ENCODE data around the gene KLHDC10. TPM values are rescaled to one million over a fixed set of nuclear protein-coding genes. Genes with fewer than 3 reads are reported as not detected.
A peak's percentile ranks its signal among the peaks of the same experiment; 100 is the strongest.
"Not testable (repeated sequence)": the region's sequence is repeated elsewhere in the genome, so short reads cannot be mapped to it uniquely, and the experiment has no call there.

KLHDC10 gene
- total RNA-seq, 1 donor from 2014 or later, result 33.8 TPM

DNA sequence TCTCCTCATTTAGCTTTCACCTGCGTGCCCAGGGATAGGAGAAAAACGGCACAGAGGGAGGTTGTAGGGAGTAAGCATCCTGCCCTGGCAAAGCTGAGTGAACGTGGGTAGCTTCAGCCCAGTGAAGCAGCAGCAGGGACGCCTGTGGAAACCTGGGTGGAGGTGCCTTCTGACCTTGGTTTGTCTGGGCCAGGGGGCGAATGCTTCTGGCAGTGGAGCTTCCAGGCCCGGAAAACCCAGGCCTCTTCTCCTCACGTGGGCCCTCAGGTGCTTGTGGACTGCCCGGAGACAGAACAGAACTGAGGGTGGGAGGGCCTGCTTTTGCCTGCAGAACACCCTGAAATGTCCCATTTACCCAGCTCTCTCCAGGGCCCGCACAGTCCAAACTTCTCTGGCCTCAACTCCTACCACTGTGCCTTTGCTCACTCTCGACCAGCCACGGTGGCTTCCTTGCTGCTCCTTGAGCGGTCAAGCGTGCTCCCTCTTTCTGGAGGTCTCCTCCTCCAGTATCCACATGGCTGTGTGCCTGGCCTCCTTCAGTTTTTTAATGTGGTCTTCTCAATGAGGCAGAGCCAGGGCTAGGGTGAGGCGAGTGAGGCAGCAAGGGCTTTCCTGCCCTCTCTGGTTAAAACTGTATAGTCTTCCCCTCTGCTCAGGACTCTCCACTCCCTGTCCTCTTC is 72.5 kb downstream of the KLHDC10 start:
- H3K27me3 Mint-ChIP-seq (ENCODE audit: low read depth), result no peaks in the 10 kb centered on the region
- H3K27ac Mint-ChIP-seq (ENCODE audit: unreplicated experiment), result peak overlapping the region; percentile 75
- H3K4me3 Mint-ChIP-seq, result no peak overlapping the region
- peaks cover 29% of the 10 kb centered on the region for H3K4me1 Mint-ChIP-seq
- no peaks in the 10 kb centered on the region for H3K36me3 Mint-ChIP-seq (ENCODE audit: low read depth)
- TF ChIP-seq, protein P1, sequence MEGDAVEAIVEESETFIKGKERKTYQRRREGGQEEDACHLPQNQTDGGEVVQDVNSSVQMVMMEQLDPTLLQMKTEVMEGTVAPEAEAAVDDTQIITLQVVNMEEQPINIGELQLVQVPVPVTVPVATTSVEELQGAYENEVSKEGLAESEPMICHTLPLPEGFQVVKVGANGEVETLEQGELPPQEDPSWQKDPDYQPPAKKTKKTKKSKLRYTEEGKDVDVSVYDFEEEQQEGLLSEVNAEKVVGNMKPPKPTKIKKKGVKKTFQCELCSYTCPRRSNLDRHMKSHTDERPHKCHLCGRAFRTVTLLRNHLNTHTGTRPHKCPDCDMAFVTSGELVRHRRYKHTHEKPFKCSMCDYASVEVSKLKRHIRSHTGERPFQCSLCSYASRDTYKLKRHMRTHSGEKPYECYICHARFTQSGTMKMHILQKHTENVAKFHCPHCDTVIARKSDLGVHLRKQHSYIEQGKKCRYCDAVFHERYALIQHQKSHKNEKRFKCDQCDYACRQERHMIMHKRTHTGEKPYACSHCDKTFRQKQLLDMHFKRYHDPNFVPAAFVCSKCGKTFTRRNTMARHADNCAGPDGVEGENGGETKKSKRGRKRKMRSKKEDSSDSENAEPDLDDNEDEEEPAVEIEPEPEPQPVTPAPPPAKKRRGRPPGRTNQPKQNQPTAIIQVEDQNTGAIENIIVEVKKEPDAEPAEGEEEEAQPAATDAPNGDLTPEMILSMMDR (conservative IDR thresholded peaks at IDR 0.05), result no peak
- no peaks in the 10 kb centered on the region for H3K9me3 Mint-ChIP-seq
- no peak for DNase-seq (ENCODE audit: low read depth, low spot score)

DNA sequence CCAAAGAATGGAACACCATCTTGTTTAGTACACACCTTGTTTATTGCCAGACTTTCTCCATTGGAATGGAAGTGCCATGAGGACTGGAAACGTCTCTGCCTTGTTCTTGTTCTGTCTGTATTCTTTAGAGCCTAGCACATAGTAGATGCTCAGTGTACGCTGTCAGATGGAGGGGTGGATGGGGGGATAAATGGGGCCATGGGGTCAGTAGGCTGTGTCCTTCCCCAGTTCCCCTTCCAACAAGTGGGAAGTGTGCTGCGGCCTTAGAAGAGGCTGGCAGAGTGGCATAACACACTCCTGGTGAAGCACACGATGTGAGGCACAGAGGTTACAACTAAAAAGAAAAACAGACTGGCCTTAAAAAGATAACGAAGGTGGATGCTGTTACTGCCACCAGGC is 73.0 kb downstream of the KLHDC10 start:
- TF ChIP-seq, protein P1 (conservative IDR thresholded peaks at IDR 0.05), result no peak
- Mint-ChIP-seq H3K4me3 (no peak overlapping the region), H3K4me1 (peaks cover 29% of the 10 kb centered on the region), H3K27me3 (ENCODE audit: low read depth) (no peaks in the 10 kb centered on the region), H3K27ac (ENCODE audit: unreplicated experiment) (peak overlapping the region; percentile 75), H3K9me3 (no peaks in the 10 kb centered on the region), H3K36me3 (ENCODE audit: low read depth) (no peaks in the 10 kb centered on the region)
- DNase-seq (ENCODE audit: low read depth, low spot score), result no peak

DNA sequence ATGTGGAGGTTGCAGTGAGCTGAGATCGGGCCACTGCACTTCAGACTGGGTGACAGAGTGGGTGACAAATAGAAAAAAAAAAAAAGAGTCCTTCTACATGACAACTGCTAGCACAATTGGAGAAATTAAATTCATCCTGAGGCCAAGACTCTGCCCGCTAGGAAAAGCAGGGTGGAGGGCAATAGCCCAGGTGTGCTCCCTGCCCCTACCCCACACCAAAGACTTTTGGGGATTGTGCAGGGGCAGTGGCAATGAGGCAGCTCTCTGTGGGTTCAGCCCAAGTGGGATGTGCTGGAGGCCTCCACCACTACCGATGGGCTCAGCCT is 73.6 kb downstream of the KLHDC10 start:
- no peak overlapping the region for H3K27ac Mint-ChIP-seq (ENCODE audit: unreplicated experiment)
- no peak overlapping the region for H3K4me3 Mint-ChIP-seq
- H3K36me3 Mint-ChIP-seq (ENCODE audit: low read depth), result no peaks in the 10 kb centered on the region
- peaks cover 29% of the 10 kb centered on the region for H3K4me1 Mint-ChIP-seq
- no peak for DNase-seq (ENCODE audit: low read depth, low spot score)
- no peaks in the 10 kb centered on the region for H3K27me3 Mint-ChIP-seq (ENCODE audit: low read depth)
- no peaks in the 10 kb centered on the region for H3K9me3 Mint-ChIP-seq
- TF ChIP-seq, protein P1 (conservative IDR thresholded peaks at IDR 0.05), result no peak

DNA sequence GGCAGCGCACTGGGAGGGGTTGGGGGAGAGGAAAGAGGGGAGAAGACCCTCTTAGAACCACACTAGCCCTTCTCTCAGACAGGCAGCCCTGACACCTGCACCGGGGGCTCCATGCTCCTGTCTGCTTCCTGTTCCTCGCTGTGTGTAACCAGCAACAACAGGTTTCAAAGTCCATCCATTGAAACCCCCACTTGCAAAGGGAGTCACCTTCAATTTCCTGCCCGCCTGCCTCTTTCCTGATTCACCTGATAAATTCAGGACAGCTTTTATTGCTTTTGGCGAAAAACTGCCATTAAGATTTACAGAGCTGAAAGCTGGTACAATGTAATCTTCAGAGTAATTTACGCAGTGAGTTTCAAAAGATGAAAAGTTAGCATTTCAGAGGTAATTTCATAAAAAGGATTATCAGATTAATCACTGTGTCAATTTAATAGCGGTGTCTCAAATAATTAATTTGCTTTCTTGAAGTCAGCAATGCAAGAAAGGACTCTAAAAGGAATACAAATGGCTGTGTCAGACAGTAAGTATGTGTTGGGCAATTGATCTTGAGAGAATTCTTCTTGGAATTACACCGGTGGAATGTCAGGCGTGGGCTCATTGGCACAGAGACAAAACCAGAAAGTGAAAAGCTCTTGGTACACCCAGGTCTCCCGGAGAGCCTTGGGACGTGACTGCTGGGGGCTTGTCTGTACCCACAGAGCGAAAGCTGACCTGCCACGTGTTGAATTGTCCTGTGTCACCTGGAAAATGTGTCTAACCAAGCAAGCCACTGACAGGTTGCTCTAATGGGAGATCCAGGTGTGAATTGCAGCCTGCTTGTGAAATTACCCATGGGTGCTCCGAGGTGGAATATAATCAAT is 74.2 kb downstream of the KLHDC10 start:
- Mint-ChIP-seq H3K4me1 (peaks cover 29% of the 10 kb centered on the region), H3K27me3 (ENCODE audit: low read depth) (no peaks in the 10 kb centered on the region), H3K36me3 (ENCODE audit: low read depth) (no peaks in the 10 kb centered on the region), H3K9me3 (no peaks in the 10 kb centered on the region), H3K4me3 (no peak overlapping the region), H3K27ac (ENCODE audit: unreplicated experiment) (no peak overlapping the region)
- TF ChIP-seq, protein P1 (conservative IDR thresholded peaks at IDR 0.05), result no peak
- no peak for DNase-seq (ENCODE audit: low read depth, low spot score)

DNA sequence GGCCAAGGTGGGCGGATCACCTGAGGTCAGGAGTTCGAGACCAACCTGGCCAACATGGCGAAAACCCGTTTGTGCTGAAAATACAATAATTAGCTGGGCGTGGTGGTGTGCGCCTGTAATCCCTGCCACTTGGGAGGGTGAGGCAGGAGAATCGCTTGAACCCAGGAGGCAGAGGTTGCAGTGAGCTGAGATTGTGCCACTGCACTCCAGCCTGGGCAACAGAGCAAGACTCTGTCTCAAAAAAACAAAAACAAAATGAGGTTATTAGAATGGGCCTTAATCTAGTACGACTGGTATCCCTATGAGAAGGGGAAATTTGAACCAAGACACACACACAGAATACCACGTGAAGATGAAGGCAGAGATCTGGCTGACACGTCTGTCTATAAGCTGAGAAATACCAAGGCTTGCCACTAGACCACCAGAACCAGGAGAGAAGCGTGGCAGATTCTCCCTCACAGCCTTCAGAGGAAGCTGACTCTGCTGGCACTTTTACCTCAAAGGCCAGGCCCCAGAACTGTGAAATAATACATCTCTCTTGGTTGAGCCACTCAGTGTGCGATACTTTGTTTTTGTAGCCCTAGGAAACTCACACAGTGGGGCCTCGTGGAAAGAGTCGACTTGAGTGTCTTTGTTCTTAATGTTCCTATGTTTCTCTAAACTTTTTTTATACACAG is 75.2 kb downstream of the KLHDC10 start:
- no peak overlapping the region for H3K4me3 Mint-ChIP-seq
- no peak for DNase-seq (ENCODE audit: low read depth, low spot score)
- peaks cover 23% of the 10 kb centered on the region for H3K4me1 Mint-ChIP-seq
- TF ChIP-seq, protein P1 (conservative IDR thresholded peaks at IDR 0.05), result no peak
- H3K9me3 Mint-ChIP-seq, result no peaks in the 10 kb centered on the region
- no peaks in the 10 kb centered on the region for H3K36me3 Mint-ChIP-seq (ENCODE audit: low read depth)
- H3K27ac Mint-ChIP-seq (ENCODE audit: unreplicated experiment), result no peak overlapping the region
- H3K27me3 Mint-ChIP-seq (ENCODE audit: low read depth), result no peaks in the 10 kb centered on the region

DNA sequence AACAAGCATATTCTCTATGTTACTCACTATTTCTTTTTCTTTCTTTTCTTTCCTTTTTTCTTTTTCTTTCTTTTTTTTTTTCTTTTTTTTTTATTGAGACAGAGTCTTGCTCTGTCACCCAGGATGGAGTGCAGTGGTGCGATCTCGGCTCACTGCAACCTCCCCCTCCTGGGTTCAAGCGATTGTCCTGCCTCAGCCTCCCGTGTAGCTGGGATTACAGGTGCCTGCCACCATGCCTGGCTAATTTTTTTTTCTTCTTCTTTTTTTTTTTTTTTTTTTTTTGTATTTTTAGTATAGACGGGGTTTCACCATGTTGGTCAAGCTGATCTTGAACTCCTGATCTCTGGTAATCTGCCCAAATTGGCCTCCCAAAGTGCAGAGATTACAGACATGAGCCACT is 75.8 kb downstream of the KLHDC10 start:
- not testable (repeated sequence) for H3K4me3 Mint-ChIP-seq; H3K36me3 Mint-ChIP-seq (ENCODE audit: low read depth); H3K27me3 Mint-ChIP-seq (ENCODE audit: low read depth); H3K9me3 Mint-ChIP-seq; DNase-seq (ENCODE audit: low read depth, low spot score); H3K27ac Mint-ChIP-seq (ENCODE audit: unreplicated experiment)
- H3K4me1 Mint-ChIP-seq, result peaks cover 23% of the 10 kb centered on the region
